Ishikawa (cell line): ENCODE data around the gene TARS3.

Experiments used
- CEBPB ChIP-seq: IDR thresholded peaks from 2 replicates; pipeline ENCODE4 v1.6.1; 2012
- CREB1 ChIP-seq: IDR thresholded peaks from 2 replicates; pipeline ENCODE4 v1.6.1; 2012; ENCODE audit warnings: low read depth
- EGR1 ChIP-seq: IDR thresholded peaks from 2 replicates; pipeline ENCODE4 v1.6.1; 2012
- EP300 ChIP-seq: IDR thresholded peaks from 2 replicates; pipeline ENCODE4 v1.6.1; 2012; ENCODE audit warnings: borderline replicate concordance
- FOXM1 ChIP-seq: IDR thresholded peaks from 2 replicates; pipeline ENCODE4 v1.6.1; 2012; ENCODE audit warnings: low read depth, borderline replicate concordance
- MAX ChIP-seq: IDR thresholded peaks from 2 replicates; pipeline ENCODE4 v1.6.1; 2012
- RAD21 ChIP-seq: IDR thresholded peaks from 2 replicates; pipeline ENCODE4 v1.6.1; 2012; ENCODE audit warnings: low read depth
- TAF1 ChIP-seq: IDR thresholded peaks from 2 replicates; pipeline ENCODE4 v1.6.1; 2012; ENCODE audit warnings: low read depth, mild to moderate bottlenecking
- TCF12 ChIP-seq: IDR thresholded peaks from 2 replicates; pipeline ENCODE4 v1.6.1; 2012; ENCODE audit warnings: low read depth
- TEAD4 ChIP-seq: IDR thresholded peaks from 2 replicates; pipeline ENCODE4 v1.6.1; 2012
- USF1 ChIP-seq: IDR thresholded peaks from 2 replicates; pipeline ENCODE4 v1.6.1; 2012
- YY1 ChIP-seq: IDR thresholded peaks from 2 replicates; pipeline ENCODE4 v1.6.1; 2012; ENCODE audit warnings: low read depth
- TF ChIP-seq, protein P1 (sequence below): IDR thresholded peaks from 2 replicates; pipeline ENCODE4 v1.6.1; 2012; ENCODE audit warnings: low read depth, mild to moderate bottlenecking

- TF ChIP-seq EGR1 (no peak), EP300 (no peak), FOXM1 (no peak), USF1 (no peak), TCF12 (no peak), MAX (no peak), CREB1 (no peak), CEBPB (no peak), TEAD4 (no peak), TAF1 (no peak), YY1 (no peak), RAD21 (no peak)
- TF ChIP-seq, protein P1, sequence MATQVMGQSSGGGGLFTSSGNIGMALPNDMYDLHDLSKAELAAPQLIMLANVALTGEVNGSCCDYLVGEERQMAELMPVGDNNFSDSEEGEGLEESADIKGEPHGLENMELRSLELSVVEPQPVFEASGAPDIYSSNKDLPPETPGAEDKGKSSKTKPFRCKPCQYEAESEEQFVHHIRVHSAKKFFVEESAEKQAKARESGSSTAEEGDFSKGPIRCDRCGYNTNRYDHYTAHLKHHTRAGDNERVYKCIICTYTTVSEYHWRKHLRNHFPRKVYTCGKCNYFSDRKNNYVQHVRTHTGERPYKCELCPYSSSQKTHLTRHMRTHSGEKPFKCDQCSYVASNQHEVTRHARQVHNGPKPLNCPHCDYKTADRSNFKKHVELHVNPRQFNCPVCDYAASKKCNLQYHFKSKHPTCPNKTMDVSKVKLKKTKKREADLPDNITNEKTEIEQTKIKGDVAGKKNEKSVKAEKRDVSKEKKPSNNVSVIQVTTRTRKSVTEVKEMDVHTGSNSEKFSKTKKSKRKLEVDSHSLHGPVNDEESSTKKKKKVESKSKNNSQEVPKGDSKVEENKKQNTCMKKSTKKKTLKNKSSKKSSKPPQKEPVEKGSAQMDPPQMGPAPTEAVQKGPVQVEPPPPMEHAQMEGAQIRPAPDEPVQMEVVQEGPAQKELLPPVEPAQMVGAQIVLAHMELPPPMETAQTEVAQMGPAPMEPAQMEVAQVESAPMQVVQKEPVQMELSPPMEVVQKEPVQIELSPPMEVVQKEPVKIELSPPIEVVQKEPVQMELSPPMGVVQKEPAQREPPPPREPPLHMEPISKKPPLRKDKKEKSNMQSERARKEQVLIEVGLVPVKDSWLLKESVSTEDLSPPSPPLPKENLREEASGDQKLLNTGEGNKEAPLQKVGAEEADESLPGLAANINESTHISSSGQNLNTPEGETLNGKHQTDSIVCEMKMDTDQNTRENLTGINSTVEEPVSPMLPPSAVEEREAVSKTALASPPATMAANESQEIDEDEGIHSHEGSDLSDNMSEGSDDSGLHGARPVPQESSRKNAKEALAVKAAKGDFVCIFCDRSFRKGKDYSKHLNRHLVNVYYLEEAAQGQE, result no peak
These were observed 111.6 kb downstream of the TARS3 start for GRCh38 chr15:101612676-101613075.
